Measurements from ENCODE around the gene EVC2. TPM values are rescaled to one million over a fixed set of nuclear protein-coding genes. Genes with fewer than 3 reads are reported as not detected.
A peak's percentile ranks its signal among the peaks of the same experiment; 100 is the strongest.

The EVC2 gene
- total RNA-seq, 3 donors from 2014 or later = 16.0 to 19.5 (median 17.7) TPM

- H3K36me3 ChIP-seq = no peaks in the 10 kb centered on the region
- DNase-seq (ENCODE audit: low spot score in 2 of 2) = no peak
- H3K4me1 ChIP-seq = no peaks in the 10 kb centered on the region
- TF ChIP-seq CTCF (IDR thresholded peaks at IDR 0.05) = no peak
- TF ChIP-seq POLR2A (IDR thresholded peaks at IDR 0.05) = no peak
- H3K27me3 ChIP-seq = no peaks in the 10 kb centered on the region
- H3K4me3 ChIP-seq = no peak overlapping the region
- H3K27ac ChIP-seq = no peak overlapping the region
- intact Hi-C loops (cut with DNase I; ENCODE audit: low total_unique reads) = no loop called here
- peaks cover 5 to 6% of the 10 kb centered on the region in 2 donors for H3K9me3 ChIP-seq
These were observed 9.2 kb upstream of the EVC2 start for GRCh38 chr4:5717449-5718158.

- TF ChIP-seq CTCF (IDR thresholded peaks at IDR 0.05) (no peak), POLR2AphosphoS5 (IDR thresholded peaks at IDR 0.05) (no peak), POLR2A (IDR thresholded peaks at IDR 0.05) (no peak)
- H3K9me3 ChIP-seq = peaks cover 5 to 6% of the 10 kb centered on the region in 2 donors
- H3K27me3 ChIP-seq = no peaks in the 10 kb centered on the region
- DNase-seq (ENCODE audit: low spot score in 2 of 2) = no peak
- intact Hi-C loops (cut with DNase I; ENCODE audit: low total_unique reads) = no loop called here
- no peaks in the 10 kb centered on the region for H3K4me1 ChIP-seq
- H3K4me3 ChIP-seq = no peak overlapping the region
- H3K27ac ChIP-seq = no peak overlapping the region
- H3K36me3 ChIP-seq = no peaks in the 10 kb centered on the region
These were observed 8.0 kb upstream of the EVC2 start for GRCh38 chr4:5716391-5716790.

- no peaks in the 10 kb centered on the region for H3K36me3 ChIP-seq
- no peaks in the 10 kb centered on the region for H3K27me3 ChIP-seq
- peaks cover 5 to 6% of the 10 kb centered on the region in 2 donors for H3K9me3 ChIP-seq
- no peak overlapping the region for H3K27ac ChIP-seq
- no peak for DNase-seq (ENCODE audit: low spot score in 2 of 2)
- peaks cover 0 to 2% of the 10 kb centered on the region in 2 donors for H3K4me1 ChIP-seq
- no peak for TF ChIP-seq POLR2A (IDR thresholded peaks at IDR 0.05)
- TF ChIP-seq POLR2AphosphoS5 (IDR thresholded peaks at IDR 0.05) = no peak
- TF ChIP-seq CTCF (IDR thresholded peaks at IDR 0.05) = no peak
- intact Hi-C loops (cut with DNase I; ENCODE audit: low total_unique reads) = no loop called here
- no peak overlapping the region for H3K4me3 ChIP-seq
These were observed 7.0 kb upstream of the EVC2 start for GRCh38 chr4:5715357-5715756.

- H3K36me3 ChIP-seq = no peaks in the 10 kb centered on the region
- no peak for TF ChIP-seq POLR2A (IDR thresholded peaks at IDR 0.05)
- TF ChIP-seq POLR2AphosphoS5 (IDR thresholded peaks at IDR 0.05) = no peak
- TF ChIP-seq CTCF (IDR thresholded peaks at IDR 0.05) = no peak
- intact Hi-C loops (cut with DNase I; ENCODE audit: low total_unique reads) = no loop called here
- no peak overlapping the region for H3K27ac ChIP-seq
- DNase-seq (ENCODE audit: low spot score in 2 of 2) = no peak
- no peak overlapping the region for H3K4me3 ChIP-seq
- peaks cover 0 to 8% of the 10 kb centered on the region in 2 donors for H3K4me1 ChIP-seq
- H3K27me3 ChIP-seq = no peaks in the 10 kb centered on the region
- H3K9me3 ChIP-seq = peaks cover 5 to 6% of the 10 kb centered on the region in 2 donors
These were observed 5.5 kb upstream of the EVC2 start for GRCh38 chr4:5713861-5714260.

GRCh38 chr4:5712931-5713330, 4.6 kb upstream of the EVC2 start:
- TF ChIP-seq POLR2AphosphoS5 (IDR thresholded peaks at IDR 0.05) = no peak
- TF ChIP-seq CTCF (IDR thresholded peaks at IDR 0.05) = no peak
- no peak for TF ChIP-seq POLR2A (IDR thresholded peaks at IDR 0.05)
- H3K27me3 ChIP-seq = no peaks in the 10 kb centered on the region
- no peak for DNase-seq (ENCODE audit: low spot score in 2 of 2)
- H3K36me3 ChIP-seq = no peaks in the 10 kb centered on the region
- H3K9me3 ChIP-seq = peaks cover 5 to 6% of the 10 kb centered on the region in 2 donors
- intact Hi-C loops (cut with DNase I; ENCODE audit: low total_unique reads) = no loop called here
- H3K27ac ChIP-seq = no peak overlapping the region
- peak overlapping the region in 1 of 3 donors; percentile 85 for H3K4me3 ChIP-seq
- H3K4me1 ChIP-seq = peaks cover 0 to 8% of the 10 kb centered on the region in 2 donors
